Testis (tissue), 3 donors: ENCODE measurements around the gene BID. TPM values are rescaled to one million over a fixed set of nuclear protein-coding genes. Genes with fewer than 3 reads are reported as not detected.
A peak's percentile ranks its signal among the peaks of the same experiment; 100 is the strongest.

Source experiments
- DNase-seq: peaks from one replicate; pipeline ENCODE4 v3.0.0-alpha.2; 2019
- H3K27ac ChIP-seq, 2 donors: fragments of 200-600 bp; sonication (generic); one replicate each; pipeline ENCODE4 v1.5.1; 2019
- H3K27me3 ChIP-seq: fragments of 200-600 bp; sonication (generic); one replicate; pipeline ENCODE4 v1.5.1; 2019
- H3K36me3 ChIP-seq: fragments of 200-600 bp; sonication (generic); one replicate; pipeline ENCODE4 v1.5.1; 2017; ENCODE audit warnings: low read depth; ENCODE audit errors: missing control alignments
- H3K4me1 ChIP-seq: fragments of 200-600 bp; sonication (generic); one replicate; pipeline ENCODE4 v1.5.1; 2019
- H3K4me3 ChIP-seq, 2 donors: fragments of 200-600 bp; sonication (generic); one replicate each; pipeline ENCODE4 v1.5.1; 2017 to 2019
- H3K9me3 ChIP-seq: fragments of 200-600 bp; sonication (generic); one replicate; pipeline ENCODE4 v1.5.1; 2017
- POLR2A ChIP-seq: fragments of 450-650 bp; IDR thresholded peaks from one replicate; pipeline ENCODE4 v1.6.1; 2017; ENCODE audit warnings: antibody characterized with exemption, mild to moderate bottlenecking, moderate library complexity
- WGBS, 2 donors: methylation state at CpG; one replicate each; pipeline ENCODE4 v1.1.5; 2018; 5-methylcytosine and 5-hydroxymethylcytosine counted together
- intact Hi-C: fragments of 100-400 bp; cut with DNase I; formaldehyde crosslinking; loops from one replicate; pipeline ENCODE4 v1.15.1; 2023; ENCODE audit warnings: low total_unique reads
- polyA plus RNA-seq: library from polyadenylated mRNA; stranded (reverse); fragments of 350-450 nt; fragmentation: Illumina TruSeq; extraction: RNeasy Lipid Tissue Mini Kit (QIAGEN cat#74804); gene quantifications from one replicate; pipeline ENCODE4 v1.2.3, GENCODE V29; 2014; ENCODE audit warnings: low read depth, low replicate concordance; ENCODE audit not compliant: insufficient read depth
- total RNA-seq, 2 donors: library from RNA; depleted of rRNA; stranded (reverse); fragments of >200 nt; gene quantifications; one replicate each; pipeline ENCODE4 v1.2.3, GENCODE V29; 2016
- TF ChIP-seq, protein P1 (sequence below), 3 experiments: fragments of 450-650 bp in 2 of 3; fragments of 200-600 bp in 1 of 3; sonication (generic) in 1 of 3; IDR thresholded peaks; one replicate each; pipeline ENCODE4 v1.5.1; 2016 to 2019; ENCODE audit warnings: antibody characterized with exemption in 3 of 3, mild to moderate bottlenecking in 2 of 3, moderate library complexity in 1 of 3

The BID gene
- total and polyA plus RNA-seq, 3 donors from 2014 or later = 6.9 to 8.4 (median 8.3) TPM

GRCh38 chr22:17726928-17727897, 47.1 kb downstream of the BID start:
- TF ChIP-seq POLR2A = no peak
- TF ChIP-seq, protein P1, sequence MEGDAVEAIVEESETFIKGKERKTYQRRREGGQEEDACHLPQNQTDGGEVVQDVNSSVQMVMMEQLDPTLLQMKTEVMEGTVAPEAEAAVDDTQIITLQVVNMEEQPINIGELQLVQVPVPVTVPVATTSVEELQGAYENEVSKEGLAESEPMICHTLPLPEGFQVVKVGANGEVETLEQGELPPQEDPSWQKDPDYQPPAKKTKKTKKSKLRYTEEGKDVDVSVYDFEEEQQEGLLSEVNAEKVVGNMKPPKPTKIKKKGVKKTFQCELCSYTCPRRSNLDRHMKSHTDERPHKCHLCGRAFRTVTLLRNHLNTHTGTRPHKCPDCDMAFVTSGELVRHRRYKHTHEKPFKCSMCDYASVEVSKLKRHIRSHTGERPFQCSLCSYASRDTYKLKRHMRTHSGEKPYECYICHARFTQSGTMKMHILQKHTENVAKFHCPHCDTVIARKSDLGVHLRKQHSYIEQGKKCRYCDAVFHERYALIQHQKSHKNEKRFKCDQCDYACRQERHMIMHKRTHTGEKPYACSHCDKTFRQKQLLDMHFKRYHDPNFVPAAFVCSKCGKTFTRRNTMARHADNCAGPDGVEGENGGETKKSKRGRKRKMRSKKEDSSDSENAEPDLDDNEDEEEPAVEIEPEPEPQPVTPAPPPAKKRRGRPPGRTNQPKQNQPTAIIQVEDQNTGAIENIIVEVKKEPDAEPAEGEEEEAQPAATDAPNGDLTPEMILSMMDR (IDR thresholded peaks at IDR 0.05) = no peak
- peaks cover 4% of the 10 kb centered on the region for H3K4me1 ChIP-seq
- no peaks in the 10 kb centered on the region for H3K9me3 ChIP-seq
- H3K27ac ChIP-seq = no peak overlapping the region
- H3K4me3 ChIP-seq = no peak overlapping the region
- intact Hi-C loops = no loop called here
- H3K36me3 ChIP-seq = no peaks in the 10 kb centered on the region
- WGBS, 2 donors = 87 to 91% methylated on average over 18 of the region's 18 CpGs
- no peaks in the 10 kb centered on the region for H3K27me3 ChIP-seq
- DNase-seq = no peak

- WGBS, 2 donors = 86 to 87% methylated on average over 13 of the region's 13 CpGs
- Histone ChIP-seq H3K27ac (no peak overlapping the region), H3K4me1 (peaks cover 4% of the 10 kb centered on the region), H3K9me3 (no peaks in the 10 kb centered on the region), H3K36me3 (no peaks in the 10 kb centered on the region), H3K27me3 (no peaks in the 10 kb centered on the region), H3K4me3 (no peak overlapping the region)
- intact Hi-C loops = no loop called here
- DNase-seq = no peak
- TF ChIP-seq, protein P1 (IDR thresholded peaks at IDR 0.05) = no peak
- no peak for TF ChIP-seq POLR2A
Measured at GRCh38 chr22:17726006-17726927, 48.0 kb downstream of the BID start.

GRCh38 chr22:17725500-17725796, 48.8 kb downstream of the BID start:
- peaks cover 4% of the 10 kb centered on the region for H3K4me1 ChIP-seq
- H3K36me3 ChIP-seq = no peaks in the 10 kb centered on the region
- H3K9me3 ChIP-seq = no peaks in the 10 kb centered on the region
- H3K27me3 ChIP-seq = no peaks in the 10 kb centered on the region
- H3K27ac ChIP-seq = peak overlapping the region in 1 of 2 donors; percentile 72
- DNase-seq = no peak
- no peak overlapping the region for H3K4me3 ChIP-seq
- intact Hi-C loops = no loop called here
- TF ChIP-seq, protein P1 (IDR thresholded peaks at IDR 0.05) = no peak
- TF ChIP-seq POLR2A = no peak

GRCh38 chr22:17724678-17725499, 49.4 kb downstream of the BID start:
- H3K4me3 ChIP-seq = no peak overlapping the region
- 58 to 67% methylated on average over 8 of the region's 8 CpGs for whole genome bisulfite sequencing, 2 donors
- H3K27ac ChIP-seq = peak overlapping the region in 1 of 2 donors; percentile 72
- intact Hi-C loops = no loop called here
- H3K27me3 ChIP-seq = no peaks in the 10 kb centered on the region
- TF ChIP-seq POLR2A = no peak
- TF ChIP-seq, protein P1 (IDR thresholded peaks at IDR 0.05) = no peak
- H3K4me1 ChIP-seq = peaks cover 4% of the 10 kb centered on the region
- H3K9me3 ChIP-seq = no peaks in the 10 kb centered on the region
- peak; percentile 62 for DNase-seq
- no peaks in the 10 kb centered on the region for H3K36me3 ChIP-seq
